Ovary (tissue), 3 donors: Measurements from ENCODE around the gene STYX.

ENCODE experiments used
- CTCF ChIP-seq, 3 donors: fragments of 450-650 bp in 2 of 3; fragments of 200-600 bp in 1 of 3; IDR thresholded peaks; one replicate each; pipeline versions ENCODE4 v1.5.1 to v1.8.0; 2016 to 2022; ENCODE audit warnings: antibody characterized with exemption in 3 of 3, mild to moderate bottlenecking in 1 of 3
- EP300 ChIP-seq: sonication (generic); formaldehyde crosslinking; IDR thresholded peaks from one replicate; pipeline ENCODE4 v1.6.1; 2017; ENCODE audit warnings: antibody characterized with exemption
- POLR2A ChIP-seq: fragments of 450-650 bp; IDR thresholded peaks from one replicate; pipeline ENCODE4 v1.6.1; 2017; ENCODE audit warnings: antibody characterized with exemption, mild to moderate bottlenecking, moderate library complexity
- donor health status: DM: no; HTN: no; CAD: no.

- TF ChIP-seq CTCF (IDR thresholded peaks at IDR 0.05): no peak
- no peak for TF ChIP-seq POLR2A
- TF ChIP-seq EP300: no peak
These were observed 11.9 kb downstream of the STYX start for GRCh38 chr14:52741865-52742264.
